ENCODE data around the gene ISX. TPM values are rescaled to one million over a fixed set of nuclear protein-coding genes. Genes with fewer than 3 reads are reported as not detected.

The ISX gene
- total RNA-seq, 1 donor from 2014 or later, result not detected

DNA sequence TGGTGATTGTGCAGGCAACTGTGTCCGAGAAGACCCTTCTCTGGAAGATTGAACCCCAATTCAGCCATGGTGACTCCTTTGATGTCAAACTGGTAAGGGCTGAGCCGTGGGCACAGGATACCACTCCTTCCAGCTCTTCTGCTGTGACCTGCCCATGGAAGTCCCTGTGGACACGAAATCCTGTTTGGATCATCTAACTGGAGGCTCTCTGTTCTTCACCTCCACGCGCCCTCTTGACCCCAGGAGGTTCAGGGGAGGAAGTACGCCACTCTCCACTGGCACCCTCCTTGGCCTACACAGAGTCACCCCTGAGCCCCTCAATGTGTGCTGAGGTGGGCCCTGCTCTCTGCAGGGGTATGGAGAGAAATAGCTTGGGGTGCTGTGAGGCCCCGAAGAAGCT, 810 bp downstream of the ISX start:
- Histone ChIP-seq H3K27ac (replicated peaks) (no peak overlapping the region), H3K27me3 (ENCODE audit: low read depth) (peaks cover 39% of the 10 kb centered on the region), H3K9me3 (replicated peaks) (no peaks in the 10 kb centered on the region), H3K4me1 (no peaks in the 10 kb centered on the region), H3K36me3 (no peaks in the 10 kb centered on the region), H3K4me3 (no peak overlapping the region)
- DNase-seq, result no peak
- intact Hi-C loops (cut with micrococcal nuclease), result no loop called here
- TF ChIP-seq, protein P1, sequence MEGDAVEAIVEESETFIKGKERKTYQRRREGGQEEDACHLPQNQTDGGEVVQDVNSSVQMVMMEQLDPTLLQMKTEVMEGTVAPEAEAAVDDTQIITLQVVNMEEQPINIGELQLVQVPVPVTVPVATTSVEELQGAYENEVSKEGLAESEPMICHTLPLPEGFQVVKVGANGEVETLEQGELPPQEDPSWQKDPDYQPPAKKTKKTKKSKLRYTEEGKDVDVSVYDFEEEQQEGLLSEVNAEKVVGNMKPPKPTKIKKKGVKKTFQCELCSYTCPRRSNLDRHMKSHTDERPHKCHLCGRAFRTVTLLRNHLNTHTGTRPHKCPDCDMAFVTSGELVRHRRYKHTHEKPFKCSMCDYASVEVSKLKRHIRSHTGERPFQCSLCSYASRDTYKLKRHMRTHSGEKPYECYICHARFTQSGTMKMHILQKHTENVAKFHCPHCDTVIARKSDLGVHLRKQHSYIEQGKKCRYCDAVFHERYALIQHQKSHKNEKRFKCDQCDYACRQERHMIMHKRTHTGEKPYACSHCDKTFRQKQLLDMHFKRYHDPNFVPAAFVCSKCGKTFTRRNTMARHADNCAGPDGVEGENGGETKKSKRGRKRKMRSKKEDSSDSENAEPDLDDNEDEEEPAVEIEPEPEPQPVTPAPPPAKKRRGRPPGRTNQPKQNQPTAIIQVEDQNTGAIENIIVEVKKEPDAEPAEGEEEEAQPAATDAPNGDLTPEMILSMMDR (IDR thresholded peaks at IDR 0.05; ENCODE audit: borderline replicate concordance), result no peak

DNA sequence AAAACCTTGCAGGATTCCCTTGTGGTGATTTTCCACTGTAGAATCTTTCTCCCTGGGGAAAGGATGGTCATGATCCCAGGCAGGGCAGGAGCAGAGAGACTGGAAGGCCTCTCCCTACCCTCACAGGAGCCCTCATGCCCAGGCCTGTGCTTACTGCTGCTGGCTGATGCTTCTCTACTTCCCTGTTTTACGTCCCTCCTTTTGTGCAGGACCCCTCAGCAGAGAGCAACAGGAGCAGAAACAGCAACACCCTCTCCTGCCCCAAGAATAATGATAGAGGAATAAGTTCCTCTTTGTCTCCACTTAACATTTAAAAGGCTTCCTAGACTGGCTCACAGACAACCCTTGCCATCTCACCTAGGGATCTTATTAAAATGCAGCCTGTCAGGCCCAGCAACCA, 3.6 kb downstream of the ISX start:
- peaks cover 39% of the 10 kb centered on the region for H3K27me3 ChIP-seq (ENCODE audit: low read depth)
- no peak overlapping the region for H3K4me3 ChIP-seq
- no peaks in the 10 kb centered on the region for H3K9me3 ChIP-seq (replicated peaks)
- intact Hi-C loops (cut with micrococcal nuclease), result no loop called here
- H3K36me3 ChIP-seq, result no peaks in the 10 kb centered on the region
- H3K27ac ChIP-seq (replicated peaks), result no peak overlapping the region
- TF ChIP-seq, protein P1 (IDR thresholded peaks at IDR 0.05; ENCODE audit: borderline replicate concordance), result no peak
- H3K4me1 ChIP-seq, result no peaks in the 10 kb centered on the region
- no peak for DNase-seq

DNA sequence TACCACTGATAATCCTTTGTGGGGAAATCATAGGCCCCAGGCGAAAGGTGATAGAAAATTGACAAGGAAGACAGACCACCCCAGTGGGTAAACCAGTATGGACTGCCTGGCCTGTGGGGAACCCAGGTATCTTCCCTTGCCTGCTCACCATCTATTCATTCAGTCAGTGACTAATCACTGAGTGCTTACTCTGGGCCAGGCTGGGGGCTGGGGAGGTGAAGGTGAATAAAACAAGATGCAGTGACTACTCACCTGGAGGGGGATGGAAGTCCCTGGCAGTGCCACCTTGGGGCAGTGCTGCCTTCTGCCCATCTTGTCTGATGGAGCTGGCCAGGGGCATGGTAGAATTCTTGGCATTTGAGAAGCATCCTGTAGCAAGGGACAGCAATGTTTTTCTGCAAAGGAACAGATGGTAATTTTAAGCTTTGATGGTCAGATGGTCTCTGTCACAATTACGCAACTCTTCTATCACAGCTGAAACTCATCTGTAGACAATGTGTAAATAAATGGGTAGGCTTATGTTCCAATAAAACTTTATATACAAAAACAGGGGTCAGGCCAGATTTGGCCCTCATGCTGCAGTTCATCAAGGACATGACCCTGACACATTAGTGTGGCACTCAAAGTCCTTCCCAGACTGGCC, 4.6 kb downstream of the ISX start:
- H3K27me3 ChIP-seq (ENCODE audit: low read depth), result peaks cover 32% of the 10 kb centered on the region
- H3K27ac ChIP-seq (replicated peaks), result no peak overlapping the region
- TF ChIP-seq, protein P1 (IDR thresholded peaks at IDR 0.05; ENCODE audit: borderline replicate concordance), result no peak
- intact Hi-C loops (cut with micrococcal nuclease), result no loop called here
- H3K9me3 ChIP-seq (replicated peaks), result no peaks in the 10 kb centered on the region
- DNase-seq, result no peak
- H3K4me3 ChIP-seq, result no peak overlapping the region
- no peaks in the 10 kb centered on the region for H3K4me1 ChIP-seq
- no peaks in the 10 kb centered on the region for H3K36me3 ChIP-seq

DNA sequence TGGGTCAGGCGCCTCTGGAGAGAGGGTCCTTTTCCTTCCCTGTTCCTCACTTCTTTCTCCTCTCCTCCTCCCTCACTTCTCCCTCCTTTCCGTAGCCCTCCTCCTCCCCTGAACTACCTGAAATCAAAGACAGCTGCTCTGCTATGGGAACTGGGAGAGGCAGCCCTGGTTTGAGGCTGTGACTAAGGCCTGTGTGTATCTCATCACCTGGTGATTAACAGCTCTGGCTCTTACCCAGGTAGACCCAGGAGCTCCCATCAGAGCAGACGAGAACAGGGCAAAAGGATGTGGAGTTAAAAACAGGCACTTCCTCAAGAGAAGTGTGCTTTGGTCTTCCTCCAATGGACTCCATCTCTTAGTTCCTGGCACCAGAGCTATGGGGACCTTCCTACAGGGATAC, 5.8 kb downstream of the ISX start:
- H3K4me3 ChIP-seq, result no peak overlapping the region
- H3K4me1 ChIP-seq, result no peaks in the 10 kb centered on the region
- peaks cover 29% of the 10 kb centered on the region for H3K27me3 ChIP-seq (ENCODE audit: low read depth)
- no peak for DNase-seq
- intact Hi-C loops (cut with micrococcal nuclease), result no loop called here
- H3K9me3 ChIP-seq (replicated peaks), result no peaks in the 10 kb centered on the region
- TF ChIP-seq, protein P1 (IDR thresholded peaks at IDR 0.05; ENCODE audit: borderline replicate concordance), result no peak
- H3K27ac ChIP-seq (replicated peaks), result no peak overlapping the region
- H3K36me3 ChIP-seq, result no peaks in the 10 kb centered on the region

DNA sequence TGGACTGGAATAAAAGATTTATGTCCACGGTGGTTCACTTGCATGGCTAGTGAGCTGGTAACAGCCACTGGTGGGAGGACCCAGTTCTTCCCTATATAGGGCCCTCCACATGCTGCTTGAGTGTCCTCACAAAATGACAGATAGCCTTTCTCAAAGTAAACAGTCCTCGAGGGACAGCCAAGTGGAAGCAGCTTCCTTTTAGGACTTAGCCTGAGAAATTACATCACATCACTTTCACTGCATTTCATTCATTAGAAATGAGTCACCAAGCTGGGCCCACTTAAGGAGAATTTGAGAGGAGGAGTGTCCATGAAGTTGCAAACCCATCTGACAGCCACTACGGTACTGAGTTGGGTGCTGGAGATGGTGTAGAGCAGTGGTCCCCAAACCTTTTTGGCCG, 7.0 kb downstream of the ISX start:
- DNase-seq, result no peak
- H3K9me3 ChIP-seq (replicated peaks), result no peaks in the 10 kb centered on the region
- TF ChIP-seq, protein P1 (IDR thresholded peaks at IDR 0.05; ENCODE audit: borderline replicate concordance), result no peak
- H3K36me3 ChIP-seq, result no peaks in the 10 kb centered on the region
- H3K4me3 ChIP-seq, result no peak overlapping the region
- peaks cover 32% of the 10 kb centered on the region for H3K27me3 ChIP-seq (ENCODE audit: low read depth)
- no peak overlapping the region for H3K27ac ChIP-seq (replicated peaks)
- intact Hi-C loops (cut with micrococcal nuclease), result no loop called here
- no peaks in the 10 kb centered on the region for H3K4me1 ChIP-seq
